Measurements from ENCODE around the gene HRH2.

DNA sequence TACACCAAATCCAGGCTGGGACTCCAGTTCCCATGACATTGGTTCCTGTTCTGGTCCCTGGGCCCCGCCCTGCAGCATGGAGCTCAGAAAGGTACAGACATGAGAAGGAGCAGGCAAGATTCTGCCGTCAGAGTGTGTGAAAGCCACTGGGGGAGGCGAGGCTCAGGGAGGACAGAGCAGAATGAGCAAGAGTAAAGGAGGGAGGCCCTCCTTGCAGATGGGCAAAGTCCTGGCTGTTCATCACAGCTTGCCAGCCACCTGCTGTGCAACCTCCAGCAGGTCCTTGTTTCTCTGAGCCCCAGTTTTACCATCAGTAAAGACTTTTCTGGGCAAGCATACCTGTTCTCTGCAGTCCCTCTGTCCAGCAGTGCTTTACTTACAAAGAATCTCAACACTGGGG lies 73.3 kb downstream of the HRH2 start:
- TF ChIP-seq, protein P1, sequence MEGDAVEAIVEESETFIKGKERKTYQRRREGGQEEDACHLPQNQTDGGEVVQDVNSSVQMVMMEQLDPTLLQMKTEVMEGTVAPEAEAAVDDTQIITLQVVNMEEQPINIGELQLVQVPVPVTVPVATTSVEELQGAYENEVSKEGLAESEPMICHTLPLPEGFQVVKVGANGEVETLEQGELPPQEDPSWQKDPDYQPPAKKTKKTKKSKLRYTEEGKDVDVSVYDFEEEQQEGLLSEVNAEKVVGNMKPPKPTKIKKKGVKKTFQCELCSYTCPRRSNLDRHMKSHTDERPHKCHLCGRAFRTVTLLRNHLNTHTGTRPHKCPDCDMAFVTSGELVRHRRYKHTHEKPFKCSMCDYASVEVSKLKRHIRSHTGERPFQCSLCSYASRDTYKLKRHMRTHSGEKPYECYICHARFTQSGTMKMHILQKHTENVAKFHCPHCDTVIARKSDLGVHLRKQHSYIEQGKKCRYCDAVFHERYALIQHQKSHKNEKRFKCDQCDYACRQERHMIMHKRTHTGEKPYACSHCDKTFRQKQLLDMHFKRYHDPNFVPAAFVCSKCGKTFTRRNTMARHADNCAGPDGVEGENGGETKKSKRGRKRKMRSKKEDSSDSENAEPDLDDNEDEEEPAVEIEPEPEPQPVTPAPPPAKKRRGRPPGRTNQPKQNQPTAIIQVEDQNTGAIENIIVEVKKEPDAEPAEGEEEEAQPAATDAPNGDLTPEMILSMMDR (IDR thresholded peaks at IDR 0.05): no peak
- no peak for TF ChIP-seq POLR2A (IDR thresholded peaks at IDR 0.05)

All from body of pancreas (tissue), 4 donors.